GM18519 (cell line): ENCODE data around the gene TTC12.

ENCODE experiments used
- ATAC-seq: cut with Tn5 transposase; IDR thresholded peaks from one replicate; pipeline ENCODE4 v1.9.1; 2021; ENCODE audit warnings: mild to moderate bottlenecking, moderate library complexity; ENCODE audit not compliant: unreplicated experiment, low FRiP score

TTC12 gene

GRCh38 chr11:113370634-113371033, 56.3 kb downstream of the TTC12 start:
- ATAC-seq, result no peak

- ATAC-seq, result no peak
Observed at GRCh38 chr11:113372309-113372708, 57.9 kb downstream of the TTC12 start.

GRCh38 chr11:113373306-113373705, 58.9 kb downstream of the TTC12 start:
- no peak for ATAC-seq

DNA sequence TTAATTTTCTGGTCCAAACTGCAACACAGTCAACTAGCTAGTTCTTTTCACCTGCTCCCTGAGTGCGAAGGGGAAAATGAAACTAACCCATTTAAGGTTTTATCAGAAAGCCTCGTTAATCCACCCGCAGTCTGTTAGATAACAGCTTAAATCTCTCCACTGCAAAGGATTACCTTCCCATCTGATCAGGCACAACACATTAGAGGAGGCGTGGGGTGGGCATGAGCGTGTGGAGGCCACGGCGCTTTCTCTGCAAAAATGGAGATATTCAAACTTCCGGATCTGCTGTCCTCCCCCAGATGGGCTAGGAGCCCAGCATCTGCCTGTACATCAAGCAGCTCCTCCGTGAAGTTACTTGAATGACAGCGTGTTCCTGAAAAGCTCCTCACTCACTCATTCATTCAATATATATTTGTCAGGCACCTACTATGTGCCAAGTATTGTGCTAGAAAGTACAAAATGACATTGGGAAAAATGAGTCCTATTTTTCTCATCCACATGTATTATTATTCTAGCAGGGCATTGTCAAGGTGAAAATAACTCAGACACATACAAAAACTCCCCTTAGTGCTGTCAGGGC, 59.7 kb downstream of the TTC12 start:
- ATAC-seq, result no peak

GRCh38 chr11:113375402-113375801, 61.0 kb downstream of the TTC12 start:
- ATAC-seq, result no peak

GRCh38 chr11:113376156-113376555, 61.8 kb downstream of the TTC12 start:
- no peak for ATAC-seq

GRCh38 chr11:113377681-113378412, 63.5 kb downstream of the TTC12 start:
- no peak for ATAC-seq

GRCh38 chr11:113378692-113379091, 64.3 kb downstream of the TTC12 start:
- ATAC-seq, result no peak

GRCh38 chr11:113382121-113382520, 67.7 kb downstream of the TTC12 start:
- no peak for ATAC-seq

- ATAC-seq, result no peak
Observed at GRCh38 chr11:113384551-113384950, 70.2 kb downstream of the TTC12 start.

- no peak for ATAC-seq
Observed at GRCh38 chr11:113385749-113386148, 71.4 kb downstream of the TTC12 start.

GRCh38 chr11:113386866-113387265, 72.5 kb downstream of the TTC12 start:
- ATAC-seq, result no peak

GRCh38 chr11:113387605-113388211, 73.3 kb downstream of the TTC12 start, which contains the start of gene ANKK1:
TSS of gene ANKK1 (plus strand) at chr11:113387779. CDS start at chr11:113387885, 106 bp downstream.
- ATAC-seq, result no peak

DNA sequence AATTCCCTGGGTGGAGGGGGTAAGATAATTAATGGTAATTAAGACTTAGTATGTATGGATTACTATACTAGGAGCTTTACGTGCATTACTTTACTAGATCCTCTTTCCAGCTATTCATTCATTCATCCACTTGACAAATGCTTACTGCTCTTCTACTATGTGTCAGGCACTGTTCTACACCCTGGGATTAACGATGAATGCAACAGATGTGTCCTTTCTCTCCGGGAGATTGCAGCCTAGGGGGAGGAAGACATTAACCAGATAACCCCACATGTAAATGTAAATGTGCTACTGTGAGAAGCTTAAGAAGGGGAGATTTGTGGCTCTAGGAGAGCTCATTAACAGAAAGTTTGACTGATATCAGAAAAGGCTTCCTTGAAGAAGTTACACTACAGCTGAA, 74.9 kb downstream of the TTC12 start:
- ATAC-seq, result no peak

- ATAC-seq, result no peak
Observed at GRCh38 chr11:113392236-113392921, 78.0 kb downstream of the TTC12 start.

GRCh38 chr11:113393501-113393985, 79.2 kb downstream of the TTC12 start:
- ATAC-seq, result no peak

GRCh38 chr11:113394919-113395318, 80.5 kb downstream of the TTC12 start:
- ATAC-seq, result no peak

DNA sequence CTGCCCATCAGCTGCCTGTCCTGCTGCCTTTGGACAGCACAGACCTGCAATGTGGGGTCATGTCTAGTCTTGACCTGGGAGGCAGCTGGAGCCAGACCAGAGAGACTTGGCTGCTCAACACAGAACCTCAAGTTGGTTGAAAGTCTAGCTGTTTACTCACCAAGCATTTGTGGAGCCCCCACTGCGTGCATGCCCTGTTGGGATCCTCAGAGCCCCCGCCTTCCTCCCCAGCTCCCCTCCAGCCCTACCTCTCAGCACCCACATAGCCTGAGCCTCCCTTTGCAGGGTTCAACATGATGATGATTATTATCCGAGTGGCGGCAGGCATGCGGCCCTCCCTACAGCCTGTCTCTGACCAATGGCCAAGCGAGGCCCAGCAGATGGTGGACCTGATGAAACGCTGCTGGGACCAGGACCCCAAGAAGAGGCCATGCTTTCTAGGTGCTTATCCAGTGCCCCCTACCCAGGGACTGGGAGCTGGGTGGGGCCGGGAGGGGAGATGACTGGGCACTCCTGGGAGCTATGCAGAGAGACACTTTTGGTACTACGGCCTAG, 81.5 kb downstream of the TTC12 start:
- no peak for ATAC-seq

DNA sequence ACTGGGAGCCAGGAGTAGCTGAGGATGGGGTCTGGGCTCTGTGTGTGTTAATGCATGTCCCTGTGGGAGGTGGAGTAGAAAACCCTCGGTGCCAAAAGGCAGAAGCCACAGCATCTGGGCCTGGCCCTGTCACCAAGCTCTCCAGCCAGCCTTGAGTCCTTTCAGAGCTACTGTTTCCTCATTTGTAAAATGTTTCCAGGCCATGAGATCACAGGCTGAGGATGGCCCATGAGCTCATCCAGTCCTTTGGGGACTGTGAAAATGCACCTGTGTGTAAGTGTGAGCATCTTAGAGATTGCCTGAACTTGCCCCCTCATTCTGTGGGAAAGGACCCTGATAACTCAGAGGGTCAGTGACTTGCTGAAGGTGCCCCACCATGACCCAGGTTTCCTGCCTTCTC, 82.3 kb downstream of the TTC12 start:
- ATAC-seq, result no peak

GRCh38 chr11:113397212-113397611, 82.8 kb downstream of the TTC12 start:
- ATAC-seq, result no peak

DNA sequence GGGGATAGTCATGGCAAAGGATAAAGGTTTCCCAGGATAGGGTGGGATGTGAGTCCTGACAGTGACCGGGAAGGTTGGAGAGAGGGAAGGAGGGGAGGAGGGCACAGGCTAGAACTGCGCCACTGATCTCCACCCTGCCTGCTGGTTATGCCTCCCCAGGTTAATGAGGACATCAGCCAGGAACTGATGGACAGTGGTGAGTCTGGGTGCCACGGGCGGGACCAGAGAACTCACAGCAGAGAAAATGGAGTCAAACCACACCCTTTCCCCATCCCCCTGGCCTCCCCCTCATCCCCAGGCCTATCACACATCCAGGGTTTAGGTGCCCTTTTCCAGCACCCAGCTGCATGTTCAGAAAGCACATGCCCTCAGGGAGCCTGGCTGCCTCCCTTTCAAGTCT, 83.4 kb downstream of the TTC12 start:
- no peak for ATAC-seq
